OCI-LY7 (cell line): Measurements from ENCODE around the gene EHBP1. TPM values are rescaled to one million over a fixed set of nuclear protein-coding genes. Genes with fewer than 3 reads are reported as not detected.

Source experiments
- BruUV-seq: library from RNA; stranded (reverse); fragments of 400-500 nt; replicated peaks from 2 replicates; lab custom pipeline; 2021; lab: Mats Ljungman, UMichigan
- CTCF ChIA-PET: fragments of 300-600 bp; sonication (Branson Sonifier 250); formaldehyde crosslinking; loops from one replicate; lab custom pipeline; 2022; ENCODE audit warnings: antibody characterized with exemption; ENCODE audit not compliant: unreplicated experiment; lab: Charles Lee
- POLR2A ChIA-PET: fragments of 300-600 bp; sonication (Branson Sonifier 250); formaldehyde crosslinking; loops from one replicate; lab custom pipeline; 2022; ENCODE audit warnings: antibody characterized with exemption; lab: Charles Lee
- DNase-seq: peaks from one replicate; pipeline ENCODE4 v3.0.0-alpha.2; 2015; ENCODE audit warnings: low spot score
- H2AFZ ChIP-seq: fragments of 200-600 bp; sonication (generic), shearing (Covaris generic); 2 replicates; pipeline ENCODE4 v1.6.1; 2014; ENCODE audit warnings: mild to moderate bottlenecking, antibody characterized with exemption, low read length, moderate library complexity
- H3K27ac ChIP-seq: fragments of 200-600 bp; sonication (generic); 2 replicates; pipeline ENCODE4 v1.5.1; 2014; ENCODE audit warnings: mixed run types, low read depth, mild to moderate bottlenecking, moderate library complexity, low read length, inconsistent platforms; ENCODE audit not compliant: poor library complexity, severe bottlenecking
- H3K36me3 ChIP-seq: fragments of 200-600 bp; sonication (generic); 2 replicates; pipeline ENCODE4 v1.6.1; 2014; ENCODE audit warnings: mild to moderate bottlenecking, antibody characterized with exemption, low read length, moderate library complexity, mixed read lengths; ENCODE audit not compliant: insufficient read depth
- H3K4me1 ChIP-seq: fragments of 200-600 bp; sonication (generic); 2 replicates; pipeline ENCODE4 v1.5.1; 2014; ENCODE audit warnings: mild to moderate bottlenecking, low read length; ENCODE audit not compliant: insufficient read depth, poor library complexity, severe bottlenecking
- H3K4me2 ChIP-seq: fragments of 200-600 bp; sonication (generic); 2 replicates; pipeline ENCODE4 v1.6.1; 2014; ENCODE audit warnings: mild to moderate bottlenecking, low read length
- H3K4me3 ChIP-seq: fragments of 200-600 bp; sonication (generic); 2 replicates; pipeline ENCODE4 v1.5.1; 2014; ENCODE audit warnings: mild to moderate bottlenecking, low read depth, low read length; ENCODE audit not compliant: poor library complexity, severe bottlenecking
- H3K79me2 ChIP-seq: fragments of 200-600 bp; sonication (generic); 2 replicates; pipeline ENCODE4 v1.6.1; 2016; ENCODE audit warnings: low read depth, mild to moderate bottlenecking, low read length, moderate library complexity, mixed read lengths; ENCODE audit not compliant: insufficient read depth
- H3K9me2 ChIP-seq: fragments of 200-600 bp; sonication (generic); 2 replicates; pipeline ENCODE4 v1.6.1; 2016; ENCODE audit warnings: mild to moderate bottlenecking, low read length, mixed read lengths; ENCODE audit not compliant: insufficient read depth
- H3K9me3 ChIP-seq: fragments of 200-600 bp; sonication (generic); 2 replicates; pipeline ENCODE4 v1.6.1; 2014; ENCODE audit warnings: mild to moderate bottlenecking, mixed run types, low read length, mixed read lengths
- H4K20me1 ChIP-seq: fragments of 200-600 bp; sonication (generic); 2 replicates; pipeline ENCODE4 v1.6.1; 2014; ENCODE audit warnings: mild to moderate bottlenecking, antibody characterized with exemption, low read length, moderate library complexity, mixed read lengths; ENCODE audit not compliant: insufficient read depth
- CTCF ChIP-seq: fragments of 200-600 bp; sonication (generic); conservative IDR thresholded peaks from 2 replicates; pipeline ENCODE4 v1.5.1; 2014; ENCODE audit warnings: mild to moderate bottlenecking, antibody characterized with exemption, low read length, moderate library complexity, mixed read lengths
- EZH2phosphoT487 ChIP-seq: fragments of 200-600 bp; sonication (generic); IDR thresholded peaks from 2 replicates; pipeline ENCODE4 v1.6.1; 2018; ENCODE audit warnings: low read depth, borderline replicate concordance, mild to moderate bottlenecking, mixed run types, antibody characterized with exemption, low read length, moderate library complexity, mixed read lengths
- intact Hi-C: fragments of 100-400 bp; cut with micrococcal nuclease; formaldehyde crosslinking; loops from one replicate; pipeline ENCODE4 v1.10.0; 2022; ENCODE audit not compliant: unreplicated experiment
- total RNA-seq, 2 experiments: library from RNA; depleted of rRNA in 1 of 2; stranded (reverse); fragments of >200 nt in 1 of 2; shearing (Covaris generic) in 1 of 2; gene quantifications; 2 replicates each; pipeline ENCODE4 v1.2.3, GENCODE V29; 2014 to 2022

Gene EHBP1
- total RNA-seq, 2 experiments from 2014 or later = 26.8 to 34.1 TPM

- Histone ChIP-seq H4K20me1 (no peaks in the 10 kb centered on the region), H3K9me2 (no peaks in the 10 kb centered on the region), H3K4me1 (no peaks in the 10 kb centered on the region), H3K4me2 (no peak overlapping the region), H3K4me3 (no peak overlapping the region), H3K36me3 (peaks cover 23% of the 10 kb centered on the region), H3K27ac (no peak overlapping the region), H2AFZ (no peak overlapping the region), H3K79me2 (no peaks in the 10 kb centered on the region), H3K9me3 (no peaks in the 10 kb centered on the region)
- intact Hi-C loops = no loop called here
- DNase-seq = no peak
- POLR2A ChIA-PET = interaction anchor here (0.7 kb wide), 2 partner anchors 21 to 66 kb away, joined by 3 to 9 read pairs; no protein-coding TSS in a partner anchor
- no peak for TF ChIP-seq CTCF
- TF ChIP-seq EZH2phosphoT487 = no peak
- no TSS peak for BruUV-seq
- CTCF ChIA-PET = no interaction called here
Observed at GRCh38 chr2:62881162-62881795, 175.8 kb downstream of the EHBP1 start.

DNA sequence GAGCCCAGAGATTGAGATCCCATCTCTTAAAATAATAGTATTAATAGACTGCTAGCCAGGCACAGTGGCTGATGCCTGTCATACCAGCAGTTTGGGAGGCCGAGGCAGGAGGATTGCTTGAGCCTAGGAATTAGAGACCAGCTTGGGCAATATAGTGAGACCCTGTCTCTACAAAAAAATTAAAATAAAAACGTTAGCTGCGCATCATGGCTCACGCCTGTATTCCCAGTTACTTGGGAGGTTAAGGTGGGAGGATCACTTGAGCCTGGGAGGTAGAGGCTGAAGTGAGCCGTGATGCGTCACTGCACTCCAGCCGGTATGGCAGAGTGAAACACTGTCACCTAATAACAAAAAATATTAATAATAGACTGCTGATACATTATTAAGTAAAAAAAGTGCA is 178.1 kb downstream of the EHBP1 start:
- TF ChIP-seq EZH2phosphoT487 (no peak), CTCF (no peak)
- H3K36me3 ChIP-seq = 0 out of 2 replicates have a peak, but pooled peaks cover 3% of the 10 kb centered on the region
- ChIA-PET CTCF (no interaction called here), POLR2A (interaction anchor here (0.7 kb wide), 1 partner anchor 8 kb away, joined by 4 read pairs; no protein-coding TSS in a partner anchor)
- no peaks in the 10 kb centered on the region for H4K20me1 ChIP-seq
- no peaks in the 10 kb centered on the region for H3K9me2 ChIP-seq
- no TSS peak for BruUV-seq
- no peak overlapping the region for H3K4me2 ChIP-seq
- H3K4me1 ChIP-seq = no peaks in the 10 kb centered on the region
- DNase-seq = no peak
- intact Hi-C loops = no loop called here
- no peaks in the 10 kb centered on the region for H3K9me3 ChIP-seq
- H2AFZ ChIP-seq = no peak overlapping the region
- H3K4me3 ChIP-seq = no peak overlapping the region
- no peak overlapping the region for H3K27ac ChIP-seq
- H3K79me2 ChIP-seq = no peaks in the 10 kb centered on the region

GRCh38 chr2:62884086-62884485 is 178.6 kb downstream of the EHBP1 start:
- ChIA-PET POLR2A (no interaction called here), CTCF (no interaction called here)
- Histone ChIP-seq H2AFZ (no peak overlapping the region), H4K20me1 (no peaks in the 10 kb centered on the region), H3K4me1 (no peaks in the 10 kb centered on the region), H3K4me2 (no peak overlapping the region), H3K27ac (no peak overlapping the region), H3K79me2 (no peaks in the 10 kb centered on the region), H3K9me2 (no peaks in the 10 kb centered on the region), H3K36me3 (0 out of 2 replicates have a peak, but pooled peaks cover 1% of the 10 kb centered on the region), H3K9me3 (no peaks in the 10 kb centered on the region), H3K4me3 (no peak overlapping the region)
- no peak for TF ChIP-seq EZH2phosphoT487
- no peak for TF ChIP-seq CTCF
- BruUV-seq = no TSS peak
- DNase-seq = no peak
- intact Hi-C loops = no loop called here
